ENCODE results near the gene DNM3. TPM values are rescaled to one million over a fixed set of nuclear protein-coding genes. Genes with fewer than 3 reads are reported as not detected.

The DNM3 gene
- total RNA-seq, 2 experiments from 2014 or later, result 1.5 to 1.6 TPM

DNA sequence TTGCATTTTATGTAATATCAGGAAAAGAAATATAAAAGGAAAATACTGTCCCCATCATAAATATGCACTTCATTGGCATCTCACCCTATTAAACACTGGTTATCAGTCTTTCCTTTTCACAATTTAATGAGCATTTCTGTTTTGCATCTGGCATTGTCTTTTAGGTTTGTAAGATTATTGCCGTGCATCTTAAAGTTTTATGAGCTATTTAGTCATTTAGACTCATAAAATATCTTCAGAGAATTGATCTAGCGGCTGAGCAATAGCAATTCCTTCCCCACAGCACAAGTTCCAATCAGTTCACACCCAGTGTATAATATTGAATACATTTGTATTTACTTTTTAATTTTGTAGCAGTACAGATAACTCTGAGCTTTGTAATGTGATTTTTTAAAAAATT lies 466.8 kb downstream of the DNM3 start:
- H3K4me1 Mint-ChIP-seq (ENCODE audit: low read depth), result no peaks in the 10 kb centered on the region
- DNase-seq, result no peak
- no peaks in the 10 kb centered on the region for H3K36me3 Mint-ChIP-seq (ENCODE audit: low read depth)
- H3K4me3 Mint-ChIP-seq, result no peak overlapping the region
- no peaks in the 10 kb centered on the region for H3K27me3 Mint-ChIP-seq (ENCODE audit: low read depth)
- ChIA-PET CTCF (no interaction called here), POLR2A (no interaction called here)
- H3K9me3 Mint-ChIP-seq (ENCODE audit: insufficient read depth), result no peaks in the 10 kb centered on the region
- H3K27ac Mint-ChIP-seq, result no peak overlapping the region
- ATAC-seq, result no peak

DNA sequence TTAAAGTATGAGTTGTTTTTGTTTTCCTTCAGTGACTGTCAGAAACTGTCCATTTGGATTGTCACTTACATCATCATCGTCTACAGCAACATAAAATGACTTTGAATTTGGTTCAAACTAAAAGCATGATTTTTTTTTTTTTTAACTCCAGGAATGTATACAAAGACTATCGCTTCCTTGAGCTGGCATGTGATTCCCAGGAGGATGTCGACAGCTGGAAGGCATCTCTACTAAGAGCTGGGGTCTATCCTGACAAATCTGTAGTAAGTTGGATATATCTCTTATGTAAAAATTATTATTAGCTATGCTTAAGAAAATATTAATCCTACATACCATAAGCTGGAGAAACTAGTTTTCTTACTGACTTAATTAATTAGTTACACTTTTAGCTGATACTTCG lies 467.3 kb downstream of the DNM3 start:
- no peaks in the 10 kb centered on the region for H3K9me3 Mint-ChIP-seq (ENCODE audit: insufficient read depth)
- no peak overlapping the region for H3K27ac Mint-ChIP-seq
- POLR2A ChIA-PET, result no interaction called here
- DNase-seq, result no peak
- no peak for ATAC-seq
- CTCF ChIA-PET, result interaction anchor here (0.9 kb wide), 1 partner anchor 13 kb away, joined by 3 read pairs; no protein-coding TSS in a partner anchor
- no peaks in the 10 kb centered on the region for H3K27me3 Mint-ChIP-seq (ENCODE audit: low read depth)
- H3K4me3 Mint-ChIP-seq, result no peak overlapping the region
- no peaks in the 10 kb centered on the region for H3K4me1 Mint-ChIP-seq (ENCODE audit: low read depth)
- no peaks in the 10 kb centered on the region for H3K36me3 Mint-ChIP-seq (ENCODE audit: low read depth)

DNA sequence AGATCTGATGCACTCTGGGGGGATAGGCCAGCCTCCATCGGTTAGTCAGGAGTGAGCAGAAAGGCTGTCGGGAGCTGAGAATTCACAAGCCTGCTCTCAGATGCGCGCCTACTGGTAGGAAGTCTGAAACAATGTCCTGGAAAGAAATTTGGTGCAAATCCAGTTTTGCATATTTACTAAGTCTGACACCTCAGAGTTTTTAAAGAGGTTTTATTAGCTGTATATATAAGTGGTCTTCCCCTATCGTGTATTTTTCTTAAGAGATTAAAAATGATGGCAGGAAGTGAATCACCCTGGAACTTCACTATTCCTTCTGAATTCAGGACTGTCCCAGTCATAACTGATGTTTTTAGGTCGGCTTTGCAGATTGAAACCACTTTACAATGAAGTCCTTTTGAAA lies 479.4 kb downstream of the DNM3 start:
- Mint-ChIP-seq H3K4me1 (ENCODE audit: low read depth) (no peaks in the 10 kb centered on the region), H3K9me3 (ENCODE audit: insufficient read depth) (no peaks in the 10 kb centered on the region)
- CTCF ChIA-PET, result no interaction called here

DNA sequence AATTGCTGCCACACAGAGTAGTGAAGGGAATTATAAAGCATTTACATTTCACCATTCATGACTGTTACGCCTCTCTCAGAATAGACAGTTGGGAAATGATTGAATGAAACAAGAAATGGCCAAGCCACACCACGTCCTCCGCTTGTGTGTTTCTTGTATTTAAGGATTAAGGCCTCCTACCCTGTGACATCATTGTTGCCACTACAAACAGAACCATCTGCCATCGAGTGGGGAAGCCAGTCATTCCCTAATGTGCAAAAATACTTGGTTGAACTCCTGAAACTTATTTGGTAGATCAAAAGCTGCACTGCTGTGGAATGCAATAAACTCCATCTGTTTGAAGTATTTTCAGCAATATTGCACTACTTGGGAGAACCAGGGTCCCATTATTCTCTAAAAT lies 480.2 kb downstream of the DNM3 start:
- H3K4me1 Mint-ChIP-seq (ENCODE audit: low read depth), result no peaks in the 10 kb centered on the region
- no peak overlapping the region for H3K4me3 Mint-ChIP-seq
- H3K36me3 Mint-ChIP-seq (ENCODE audit: low read depth), result no peaks in the 10 kb centered on the region
- no peak for DNase-seq
- no peak overlapping the region for H3K27ac Mint-ChIP-seq
- no peaks in the 10 kb centered on the region for H3K27me3 Mint-ChIP-seq (ENCODE audit: low read depth)
- CTCF ChIA-PET, result no interaction called here
- POLR2A ChIA-PET, result interaction anchor here (0.6 kb wide), 1 partner anchor 396 kb away, joined by 3 read pairs; no protein-coding TSS in a partner anchor
- no peak for ATAC-seq
- H3K9me3 Mint-ChIP-seq (ENCODE audit: insufficient read depth), result no peaks in the 10 kb centered on the region

More for the DNA sequence above, 479.4 kb downstream of the DNM3 start:
- no peak overlapping the region for H3K4me3 Mint-ChIP-seq
- no peak for ATAC-seq
- DNase-seq, result no peak
- POLR2A ChIA-PET, result no interaction called here
- H3K27me3 Mint-ChIP-seq (ENCODE audit: low read depth), result no peaks in the 10 kb centered on the region
- H3K36me3 Mint-ChIP-seq (ENCODE audit: low read depth), result no peaks in the 10 kb centered on the region
- no peak overlapping the region for H3K27ac Mint-ChIP-seq

DNA sequence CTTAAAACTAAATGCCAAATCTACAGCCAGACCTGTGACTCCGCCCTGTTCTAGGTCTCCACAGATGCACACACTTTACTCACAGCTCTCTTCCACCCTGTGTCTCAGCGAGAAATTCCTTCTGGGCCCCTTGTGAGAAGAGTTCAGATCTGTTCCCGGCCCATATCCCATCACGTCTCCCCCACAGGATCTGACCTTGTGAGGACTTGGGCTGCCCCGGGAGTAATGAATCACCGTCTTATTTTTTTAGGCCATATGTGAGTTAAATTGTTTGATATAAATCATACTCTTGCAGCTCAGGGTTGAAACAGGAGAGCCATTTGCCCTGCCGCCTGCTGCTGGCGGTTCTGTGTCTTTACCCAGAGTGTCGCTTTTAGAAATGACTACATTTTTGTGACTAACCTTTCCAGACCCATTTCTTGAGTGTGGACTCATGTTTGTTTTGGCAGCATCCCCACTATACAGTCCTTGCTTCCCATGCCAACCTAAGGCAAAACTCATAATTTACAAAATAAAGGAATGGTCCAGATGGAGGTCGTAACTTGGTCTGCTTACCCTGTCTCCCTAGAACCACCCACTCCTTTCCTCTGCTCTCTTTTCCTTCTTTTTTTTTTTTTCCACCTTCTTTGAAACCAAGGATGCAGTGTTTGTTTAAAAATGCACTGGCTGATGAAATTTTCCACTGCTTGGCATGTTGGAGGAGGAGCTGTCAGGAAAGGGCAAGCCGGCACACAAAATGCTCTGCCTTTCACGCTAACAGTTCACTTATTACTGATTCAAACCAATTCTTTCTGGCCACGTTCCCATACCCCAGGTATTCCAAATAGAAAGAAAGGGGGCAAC lies 481.1 kb downstream of the DNM3 start:
- Mint-ChIP-seq H3K27me3 (ENCODE audit: low read depth) (no peaks in the 10 kb centered on the region), H3K4me3 (no peak overlapping the region), H3K27ac (no peak overlapping the region), H3K9me3 (ENCODE audit: insufficient read depth) (no peaks in the 10 kb centered on the region), H3K4me1 (ENCODE audit: low read depth) (no peaks in the 10 kb centered on the region), H3K36me3 (ENCODE audit: low read depth) (no peaks in the 10 kb centered on the region)
- ChIA-PET CTCF (no interaction called here), POLR2A (no interaction called here)
- DNase-seq (no peak), ATAC-seq (no peak)

DNA sequence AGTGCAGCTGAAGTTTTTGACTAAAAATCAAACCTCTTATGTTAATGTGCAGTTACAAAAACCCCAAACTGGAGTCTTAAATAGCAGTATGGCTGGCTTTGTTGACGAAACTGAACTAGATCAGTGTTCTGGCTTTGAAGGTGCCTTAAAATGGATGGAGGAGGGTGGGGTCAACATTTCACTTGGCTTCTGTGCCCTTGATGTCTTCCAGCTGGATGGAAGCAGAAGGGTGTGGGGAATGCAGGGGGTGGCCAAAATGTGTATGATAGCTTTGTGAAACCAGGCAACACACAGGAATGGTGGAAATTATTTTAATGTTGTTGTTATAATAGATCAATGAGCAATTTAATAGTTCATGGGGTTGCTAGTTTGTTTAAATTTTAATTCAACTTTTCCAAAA lies 482.4 kb downstream of the DNM3 start:
- H3K36me3 Mint-ChIP-seq (ENCODE audit: low read depth), result no peaks in the 10 kb centered on the region
- H3K27ac Mint-ChIP-seq, result no peak overlapping the region
- no peak for DNase-seq
- no peak overlapping the region for H3K4me3 Mint-ChIP-seq
- ChIA-PET CTCF (no interaction called here), POLR2A (interaction anchor here (0.9 kb wide), 1 partner anchor 29 kb away, joined by 3 read pairs; no protein-coding TSS in a partner anchor)
- H3K4me1 Mint-ChIP-seq (ENCODE audit: low read depth), result no peaks in the 10 kb centered on the region
- H3K9me3 Mint-ChIP-seq (ENCODE audit: insufficient read depth), result no peaks in the 10 kb centered on the region
- no peaks in the 10 kb centered on the region for H3K27me3 Mint-ChIP-seq (ENCODE audit: low read depth)
- ATAC-seq, result no peak

DNA sequence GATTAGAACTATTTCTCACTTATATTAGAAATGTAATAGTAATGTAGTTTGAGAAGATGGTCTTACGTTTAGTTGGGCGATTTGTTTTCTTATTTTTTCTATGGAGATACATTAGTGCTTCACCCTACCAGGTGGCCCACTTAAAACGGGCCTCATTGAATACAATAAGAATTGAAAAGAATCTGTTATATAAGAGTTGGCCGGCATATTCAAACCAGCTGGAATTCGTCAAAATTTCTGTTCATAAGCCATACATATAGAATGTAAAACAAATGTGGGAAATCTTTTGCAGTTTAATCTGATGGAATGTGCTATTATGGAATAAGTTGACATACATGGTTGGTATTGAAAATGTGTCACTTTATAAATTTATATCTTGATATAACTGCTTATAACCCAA lies 482.8 kb downstream of the DNM3 start:
- CTCF ChIA-PET, result no interaction called here
- DNase-seq, result no peak
- ATAC-seq, result no peak
- Mint-ChIP-seq H3K27me3 (ENCODE audit: low read depth) (no peaks in the 10 kb centered on the region), H3K4me3 (no peak overlapping the region), H3K36me3 (ENCODE audit: low read depth) (no peaks in the 10 kb centered on the region), H3K27ac (no peak overlapping the region), H3K4me1 (ENCODE audit: low read depth) (no peaks in the 10 kb centered on the region), H3K9me3 (ENCODE audit: insufficient read depth) (no peaks in the 10 kb centered on the region)
- POLR2A ChIA-PET, result interaction anchor here (0.9 kb wide), 1 partner anchor 30 kb away, joined by 3 read pairs; no protein-coding TSS in a partner anchor

DNA sequence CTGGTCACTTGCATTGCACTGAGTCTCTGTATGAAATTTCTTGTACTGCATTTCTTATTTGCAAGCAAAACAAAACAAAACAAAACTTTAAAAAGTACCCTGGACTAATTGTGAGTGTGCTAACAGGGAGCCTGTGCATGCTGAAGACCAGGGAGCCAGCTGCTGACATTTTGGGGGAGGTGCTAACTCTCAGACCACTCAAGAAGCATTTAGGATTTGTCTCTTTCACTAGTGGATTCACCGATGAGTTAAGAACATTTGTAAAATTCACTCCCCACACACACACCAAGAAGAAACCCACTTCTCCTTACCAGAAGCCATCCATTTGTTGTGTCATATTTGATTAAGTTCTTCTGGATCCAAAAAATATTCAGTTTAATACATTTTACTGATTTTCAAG lies 483.5 kb downstream of the DNM3 start:
- Mint-ChIP-seq H3K36me3 (ENCODE audit: low read depth) (no peaks in the 10 kb centered on the region), H3K4me1 (ENCODE audit: low read depth) (no peaks in the 10 kb centered on the region), H3K4me3 (no peak overlapping the region), H3K9me3 (ENCODE audit: insufficient read depth) (no peaks in the 10 kb centered on the region), H3K27ac (no peak overlapping the region), H3K27me3 (ENCODE audit: low read depth) (no peaks in the 10 kb centered on the region)
- POLR2A ChIA-PET, result no interaction called here
- CTCF ChIA-PET, result no interaction called here
- DNase-seq (no peak), ATAC-seq (no peak)

DNA sequence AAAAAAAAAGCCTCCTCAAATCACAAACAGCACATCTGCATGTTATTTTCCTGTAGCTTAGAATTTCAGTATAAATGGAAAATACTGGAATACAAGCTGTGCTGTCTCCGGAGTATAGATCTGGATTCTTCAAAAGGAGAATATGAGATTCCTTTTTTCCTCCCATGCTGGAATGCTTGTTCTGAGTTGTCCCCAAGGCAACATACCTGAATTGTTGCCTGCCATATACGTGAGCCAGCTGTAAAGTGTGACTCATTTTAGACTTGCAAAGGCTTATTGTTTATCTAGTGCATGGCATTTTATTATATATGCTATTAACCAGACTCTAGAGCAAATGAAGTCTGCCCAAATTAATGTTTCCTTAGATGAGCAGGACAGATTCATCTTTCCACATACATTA lies 484.2 kb downstream of the DNM3 start:
- no peak overlapping the region for H3K4me3 Mint-ChIP-seq
- no peaks in the 10 kb centered on the region for H3K9me3 Mint-ChIP-seq (ENCODE audit: insufficient read depth)
- no peak for ATAC-seq
- no peaks in the 10 kb centered on the region for H3K4me1 Mint-ChIP-seq (ENCODE audit: low read depth)
- no peaks in the 10 kb centered on the region for H3K27me3 Mint-ChIP-seq (ENCODE audit: low read depth)
- ChIA-PET CTCF (no interaction called here), POLR2A (no interaction called here)
- H3K36me3 Mint-ChIP-seq (ENCODE audit: low read depth), result no peaks in the 10 kb centered on the region
- DNase-seq, result no peak
- no peak overlapping the region for H3K27ac Mint-ChIP-seq

DNA sequence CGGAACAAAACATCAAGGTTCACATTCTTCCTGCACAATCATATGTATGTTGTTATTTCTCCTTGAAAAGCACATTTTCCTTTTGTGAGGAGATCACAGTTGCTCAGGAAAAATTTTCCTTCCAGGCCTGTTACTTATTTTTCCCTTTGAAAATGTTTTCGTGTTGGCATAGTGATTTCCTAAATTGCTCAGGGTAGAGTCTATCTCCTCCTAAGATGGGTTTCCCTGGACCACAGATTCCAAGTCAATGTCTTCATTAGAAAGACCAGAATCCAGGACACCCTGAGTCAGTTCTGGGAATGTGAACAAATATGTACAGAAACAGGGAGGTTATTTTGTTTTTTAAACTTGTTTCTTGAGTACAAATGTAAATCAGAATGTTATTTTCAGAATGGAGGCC lies 484.8 kb downstream of the DNM3 start:
- ChIA-PET CTCF (no interaction called here), POLR2A (no interaction called here)
- Mint-ChIP-seq H3K4me1 (ENCODE audit: low read depth) (no peaks in the 10 kb centered on the region), H3K4me3 (no peak overlapping the region), H3K27me3 (ENCODE audit: low read depth) (no peaks in the 10 kb centered on the region), H3K36me3 (ENCODE audit: low read depth) (no peaks in the 10 kb centered on the region), H3K27ac (no peak overlapping the region), H3K9me3 (ENCODE audit: insufficient read depth) (no peaks in the 10 kb centered on the region)
- ATAC-seq, result no peak
- no peak for DNase-seq

DNA sequence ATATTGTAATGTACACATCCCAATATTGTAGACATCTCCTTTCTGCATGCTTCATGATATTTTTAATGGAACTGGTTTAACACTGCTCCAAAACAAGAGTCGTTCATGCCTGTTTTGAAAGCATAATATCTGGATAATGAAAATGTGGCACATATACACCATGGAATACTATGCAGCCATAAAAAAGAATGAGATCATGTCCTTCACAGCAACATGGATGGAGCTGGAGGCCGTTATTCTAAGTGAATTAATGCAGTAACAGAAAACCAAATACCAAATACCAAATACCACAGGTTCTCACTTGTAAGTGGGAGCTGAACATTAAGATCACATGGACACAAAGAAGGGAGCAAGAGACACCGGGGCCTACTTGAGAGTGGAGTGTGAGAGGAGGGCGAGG lies 487.0 kb downstream of the DNM3 start:
- ATAC-seq (no peak), DNase-seq (no peak)
- Mint-ChIP-seq H3K27me3 (ENCODE audit: low read depth) (no peaks in the 10 kb centered on the region), H3K36me3 (ENCODE audit: low read depth) (no peaks in the 10 kb centered on the region), H3K4me3 (no peak overlapping the region), H3K4me1 (ENCODE audit: low read depth) (no peaks in the 10 kb centered on the region), H3K9me3 (ENCODE audit: insufficient read depth) (no peaks in the 10 kb centered on the region), H3K27ac (no peak overlapping the region)
- ChIA-PET POLR2A (no interaction called here), CTCF (no interaction called here)

DNA sequence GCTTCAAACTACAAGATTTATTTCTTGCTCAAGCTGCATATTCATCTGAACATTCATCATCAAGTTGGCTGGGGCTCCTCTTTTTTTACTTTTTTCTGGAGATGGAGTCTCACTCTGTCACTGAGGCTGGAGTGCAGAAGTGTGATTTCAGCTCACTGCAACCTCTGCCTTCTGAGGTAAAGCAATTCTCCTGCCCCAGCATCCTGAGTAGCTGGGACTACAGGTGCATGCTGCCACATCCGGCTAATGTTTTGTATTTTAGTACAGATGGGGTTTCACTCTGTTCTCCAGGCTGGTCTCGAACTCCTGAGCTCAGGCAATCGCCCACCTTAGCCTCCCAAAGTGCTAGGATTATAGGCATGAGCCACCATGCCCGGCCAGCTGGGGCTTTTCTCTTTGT lies 490.9 kb downstream of the DNM3 start:
- ATAC-seq, result no peak
- ChIA-PET CTCF (no interaction called here), POLR2A (no interaction called here)
- Mint-ChIP-seq H3K27ac (no peak overlapping the region), H3K4me1 (ENCODE audit: low read depth) (no peaks in the 10 kb centered on the region), H3K4me3 (no peak overlapping the region), H3K27me3 (ENCODE audit: low read depth) (no peaks in the 10 kb centered on the region), H3K9me3 (ENCODE audit: insufficient read depth) (no peaks in the 10 kb centered on the region), H3K36me3 (ENCODE audit: low read depth) (no peaks in the 10 kb centered on the region)
- no peak for DNase-seq

DNA sequence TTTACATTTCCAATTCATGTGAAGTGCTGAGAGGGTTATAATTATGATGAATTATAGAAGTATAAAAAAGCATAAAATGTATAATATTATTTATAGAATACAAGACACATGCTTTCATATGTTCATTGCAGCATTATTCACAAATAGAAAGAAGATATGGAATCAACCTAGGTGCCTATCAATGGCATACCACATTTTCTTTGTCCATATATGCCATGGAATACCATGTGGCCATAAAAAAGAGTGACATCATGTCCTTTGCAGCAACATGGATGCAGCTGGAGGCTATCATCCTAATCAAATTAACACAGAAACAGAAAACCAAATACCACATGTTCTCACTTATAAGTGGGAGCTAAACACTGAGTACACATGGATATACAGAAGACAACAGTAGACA lies 494.1 kb downstream of the DNM3 start:
- ChIA-PET POLR2A (no interaction called here), CTCF (no interaction called here)
- no peaks in the 10 kb centered on the region for H3K27me3 Mint-ChIP-seq (ENCODE audit: low read depth)
- H3K27ac Mint-ChIP-seq, result no peak overlapping the region
- H3K9me3 Mint-ChIP-seq (ENCODE audit: insufficient read depth), result no peaks in the 10 kb centered on the region
- ATAC-seq (no peak), DNase-seq (no peak)
- no peak overlapping the region for H3K4me3 Mint-ChIP-seq
- no peaks in the 10 kb centered on the region for H3K36me3 Mint-ChIP-seq (ENCODE audit: low read depth)
- peaks cover 9% of the 10 kb centered on the region for H3K4me1 Mint-ChIP-seq (ENCODE audit: low read depth)
